ENCODE results near the gene SETD1A.

DNA sequence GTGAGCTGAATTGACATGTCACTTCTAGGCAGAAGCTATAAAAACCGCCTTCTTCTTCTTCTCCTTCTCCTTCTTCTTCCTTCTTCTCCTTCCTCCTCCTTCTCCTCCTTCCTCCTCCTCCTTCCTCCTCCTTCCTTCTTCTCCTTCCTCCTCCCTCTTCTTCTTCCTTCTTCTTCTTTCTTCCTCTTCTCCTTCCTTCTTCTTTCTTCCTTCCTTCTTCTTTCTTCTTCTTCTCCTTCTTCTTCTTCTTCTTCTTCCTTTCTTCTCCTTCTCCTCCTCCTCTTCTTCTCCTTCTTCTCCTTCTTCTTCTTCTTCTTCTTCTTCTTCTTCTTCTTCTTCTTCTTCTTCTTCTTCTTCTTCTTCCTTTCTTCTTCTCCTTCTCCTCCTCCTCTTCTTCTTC is 38.9 kb upstream of the SETD1A start:
- TF ChIP-seq, protein P1, sequence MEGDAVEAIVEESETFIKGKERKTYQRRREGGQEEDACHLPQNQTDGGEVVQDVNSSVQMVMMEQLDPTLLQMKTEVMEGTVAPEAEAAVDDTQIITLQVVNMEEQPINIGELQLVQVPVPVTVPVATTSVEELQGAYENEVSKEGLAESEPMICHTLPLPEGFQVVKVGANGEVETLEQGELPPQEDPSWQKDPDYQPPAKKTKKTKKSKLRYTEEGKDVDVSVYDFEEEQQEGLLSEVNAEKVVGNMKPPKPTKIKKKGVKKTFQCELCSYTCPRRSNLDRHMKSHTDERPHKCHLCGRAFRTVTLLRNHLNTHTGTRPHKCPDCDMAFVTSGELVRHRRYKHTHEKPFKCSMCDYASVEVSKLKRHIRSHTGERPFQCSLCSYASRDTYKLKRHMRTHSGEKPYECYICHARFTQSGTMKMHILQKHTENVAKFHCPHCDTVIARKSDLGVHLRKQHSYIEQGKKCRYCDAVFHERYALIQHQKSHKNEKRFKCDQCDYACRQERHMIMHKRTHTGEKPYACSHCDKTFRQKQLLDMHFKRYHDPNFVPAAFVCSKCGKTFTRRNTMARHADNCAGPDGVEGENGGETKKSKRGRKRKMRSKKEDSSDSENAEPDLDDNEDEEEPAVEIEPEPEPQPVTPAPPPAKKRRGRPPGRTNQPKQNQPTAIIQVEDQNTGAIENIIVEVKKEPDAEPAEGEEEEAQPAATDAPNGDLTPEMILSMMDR (IDR thresholded peaks at IDR 0.05) = no peak
- TF ChIP-seq POLR2A (IDR thresholded peaks at IDR 0.05) = no peak
- TF ChIP-seq POLR2AphosphoS5 (IDR thresholded peaks at IDR 0.05) = no peak
- no peak for TF ChIP-seq EP300 (IDR thresholded peaks at IDR 0.05)
